Limb (tissue), 2 donors: Measurements from ENCODE around the gene GRHPR.
"Not testable (repeated sequence)": the region's sequence is repeated elsewhere in the genome, so short reads cannot be mapped to it uniquely, and the experiment has no call there.

Source experiments
- DNase-seq, 2 donors: peaks; one replicate each; pipeline ENCODE4 v3.0.0-alpha.2; 2016; ENCODE audit errors: extremely low spot score in 2 of 2

The GRHPR gene

GRCh38 chr9:37420271-37421215 is 2.0 kb upstream of the GRHPR start:
- DNase-seq = no peak

- no peak for DNase-seq
These were observed 595 bp upstream of the GRHPR start for GRCh38 chr9:37421914-37422288.

GRCh38 chr9:37423508-37423907 is 1.0 kb downstream of the GRHPR start:
- DNase-seq = no peak

- DNase-seq = no peak
These were observed 1.7 kb downstream of the GRHPR start for GRCh38 chr9:37424204-37424685.

- no peak for DNase-seq
These were observed 2.3 kb downstream of the GRHPR start for GRCh38 chr9:37424686-37425297.

GRCh38 chr9:37425298-37425752 is 2.8 kb downstream of the GRHPR start:
- DNase-seq = no peak

GRCh38 chr9:37426431-37426830 is 3.9 kb downstream of the GRHPR start:
- not testable (repeated sequence) for DNase-seq

- DNase-seq = no peak
These were observed 4.3 kb downstream of the GRHPR start for GRCh38 chr9:37426846-37427245.

- DNase-seq = no peak
These were observed 5.8 kb downstream of the GRHPR start for GRCh38 chr9:37428345-37428744.

GRCh38 chr9:37429441-37430285 is 7.2 kb downstream of the GRHPR start:
- DNase-seq = no peak

- DNase-seq = no peak
These were observed 8.5 kb downstream of the GRHPR start for GRCh38 chr9:37430841-37431597.

- no peak for DNase-seq
These were observed 9.5 kb downstream of the GRHPR start for GRCh38 chr9:37432020-37432419.

GRCh38 chr9:37433867-37434371 is 11.4 kb downstream of the GRHPR start:
- peak in 1 of 2 donors; percentile 58 for DNase-seq

GRCh38 chr9:37436540-37436939 is 14.0 kb downstream of the GRHPR start:
- DNase-seq = no peak

GRCh38 chr9:37437010-37437409 is 14.5 kb downstream of the GRHPR start:
- DNase-seq = no peak

GRCh38 chr9:37437621-37438020 is 15.1 kb downstream of the GRHPR start:
- DNase-seq = no peak

- DNase-seq = no peak
These were observed 15.9 kb downstream of the GRHPR start for GRCh38 chr9:37438359-37438758.

GRCh38 chr9:37441776-37442370 is 19.4 kb downstream of the GRHPR start:
- DNase-seq = no peak

- DNase-seq = no peak
These were observed 20.1 kb downstream of the GRHPR start for GRCh38 chr9:37442556-37442955.

GRCh38 chr9:37443566-37443965 is 21.1 kb downstream of the GRHPR start:
- DNase-seq = no peak
